GM12801 (cell line): ENCODE data around the gene ANGPTL1.

Experiments used
- TF ChIP-seq, protein P1 (sequence below): IDR thresholded peaks from one replicate; pipeline ENCODE4 v1.5.1; 2011; ENCODE audit warnings: control low read depth; ENCODE audit not compliant: insufficient read length; ENCODE audit errors: extremely low read depth

ANGPTL1 gene

GRCh38 chr1:178808529-178808928 is 62.3 kb downstream of the ANGPTL1 start:
- TF ChIP-seq, protein P1, sequence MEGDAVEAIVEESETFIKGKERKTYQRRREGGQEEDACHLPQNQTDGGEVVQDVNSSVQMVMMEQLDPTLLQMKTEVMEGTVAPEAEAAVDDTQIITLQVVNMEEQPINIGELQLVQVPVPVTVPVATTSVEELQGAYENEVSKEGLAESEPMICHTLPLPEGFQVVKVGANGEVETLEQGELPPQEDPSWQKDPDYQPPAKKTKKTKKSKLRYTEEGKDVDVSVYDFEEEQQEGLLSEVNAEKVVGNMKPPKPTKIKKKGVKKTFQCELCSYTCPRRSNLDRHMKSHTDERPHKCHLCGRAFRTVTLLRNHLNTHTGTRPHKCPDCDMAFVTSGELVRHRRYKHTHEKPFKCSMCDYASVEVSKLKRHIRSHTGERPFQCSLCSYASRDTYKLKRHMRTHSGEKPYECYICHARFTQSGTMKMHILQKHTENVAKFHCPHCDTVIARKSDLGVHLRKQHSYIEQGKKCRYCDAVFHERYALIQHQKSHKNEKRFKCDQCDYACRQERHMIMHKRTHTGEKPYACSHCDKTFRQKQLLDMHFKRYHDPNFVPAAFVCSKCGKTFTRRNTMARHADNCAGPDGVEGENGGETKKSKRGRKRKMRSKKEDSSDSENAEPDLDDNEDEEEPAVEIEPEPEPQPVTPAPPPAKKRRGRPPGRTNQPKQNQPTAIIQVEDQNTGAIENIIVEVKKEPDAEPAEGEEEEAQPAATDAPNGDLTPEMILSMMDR, result no peak

DNA sequence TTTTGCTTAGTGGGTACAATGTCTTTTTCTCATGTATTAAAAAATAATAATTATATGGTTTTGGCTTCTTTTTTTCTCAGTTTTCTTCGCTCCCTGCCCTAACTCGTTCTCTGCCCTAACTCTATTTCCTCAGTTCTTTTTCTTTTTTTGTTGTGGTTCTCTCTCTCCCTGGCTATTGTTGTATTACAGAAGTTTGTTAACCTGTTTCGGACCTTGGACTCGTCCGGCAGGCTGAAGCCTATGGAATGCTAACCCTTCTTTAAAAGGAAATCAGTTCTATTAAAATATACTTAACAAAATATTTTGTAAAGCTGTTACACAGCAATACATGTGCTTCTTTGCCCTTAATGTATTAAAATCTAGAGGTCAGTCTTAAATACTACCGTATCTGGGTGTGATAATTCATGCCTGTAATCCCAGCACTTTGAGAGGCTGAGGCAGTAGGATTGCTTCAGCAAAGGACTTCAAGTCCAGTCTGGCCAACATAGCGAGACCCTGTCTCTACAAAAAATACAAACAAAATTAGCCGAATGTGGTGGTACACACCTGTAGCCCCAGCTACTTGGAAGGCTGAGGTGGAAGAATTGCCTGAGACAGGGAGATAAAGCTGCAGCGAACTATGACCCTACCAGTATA is 64.1 kb downstream of the ANGPTL1 start:
- TF ChIP-seq, protein P1, result no peak

GRCh38 chr1:178802873-178803272 is 68.0 kb downstream of the ANGPTL1 start:
- TF ChIP-seq, protein P1, result no peak
